NCI-H1694 treated with DMSO at 0.1 percent for 48 hours (cell line): ENCODE results near the gene EFCAB6.
A peak's percentile ranks its signal among the peaks of the same experiment; 100 is the strongest.

Source experiments
- DNase-seq: peaks from one replicate; lab custom pipeline; 2025; lab: John Stamatoyannopoulos, UW

The EFCAB6 gene

GRCh38 chr22:43526117-43526655 lies 285.9 kb downstream of the EFCAB6 start:
- no peak for DNase-seq

DNA sequence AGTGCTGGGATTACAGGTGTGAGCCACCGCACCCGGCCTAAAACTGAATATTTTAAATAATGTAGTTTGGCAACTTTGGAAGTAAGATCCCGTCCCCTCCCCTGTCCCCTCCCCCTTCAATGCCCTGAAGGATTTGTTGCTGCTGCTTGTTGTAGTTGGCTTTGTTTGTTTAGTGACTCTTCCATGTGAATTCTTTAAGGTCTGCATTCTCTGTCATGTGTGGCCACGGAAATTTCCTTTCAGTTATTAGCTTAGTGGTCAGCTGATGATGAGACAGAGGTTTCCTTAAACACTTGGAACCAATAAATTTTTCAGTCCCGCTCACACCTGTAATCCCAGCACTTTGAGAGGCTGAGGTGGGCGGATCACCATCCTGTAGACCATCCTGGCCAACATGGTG lies 290.4 kb downstream of the EFCAB6 start:
- no peak for DNase-seq

DNA sequence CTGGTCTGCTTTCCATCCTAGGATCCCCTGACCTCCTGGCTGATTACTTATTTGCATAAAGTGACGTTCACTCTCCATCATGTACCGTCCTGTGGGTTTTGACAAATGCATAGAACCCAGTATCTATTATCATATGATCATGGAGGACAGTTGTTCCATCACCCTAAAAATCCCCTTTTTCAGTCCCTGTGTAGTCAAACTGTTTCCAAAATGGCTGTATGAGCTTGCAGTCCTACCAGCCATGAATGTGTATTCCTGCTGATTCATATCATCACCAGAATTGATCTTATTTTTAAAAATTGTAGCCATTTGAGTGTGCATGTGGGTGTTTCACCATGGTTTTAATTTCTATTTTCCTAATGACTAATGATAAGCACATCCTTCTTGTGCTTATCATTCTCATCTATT lies 291.5 kb downstream of the EFCAB6 start:
- DNase-seq = no peak

DNA sequence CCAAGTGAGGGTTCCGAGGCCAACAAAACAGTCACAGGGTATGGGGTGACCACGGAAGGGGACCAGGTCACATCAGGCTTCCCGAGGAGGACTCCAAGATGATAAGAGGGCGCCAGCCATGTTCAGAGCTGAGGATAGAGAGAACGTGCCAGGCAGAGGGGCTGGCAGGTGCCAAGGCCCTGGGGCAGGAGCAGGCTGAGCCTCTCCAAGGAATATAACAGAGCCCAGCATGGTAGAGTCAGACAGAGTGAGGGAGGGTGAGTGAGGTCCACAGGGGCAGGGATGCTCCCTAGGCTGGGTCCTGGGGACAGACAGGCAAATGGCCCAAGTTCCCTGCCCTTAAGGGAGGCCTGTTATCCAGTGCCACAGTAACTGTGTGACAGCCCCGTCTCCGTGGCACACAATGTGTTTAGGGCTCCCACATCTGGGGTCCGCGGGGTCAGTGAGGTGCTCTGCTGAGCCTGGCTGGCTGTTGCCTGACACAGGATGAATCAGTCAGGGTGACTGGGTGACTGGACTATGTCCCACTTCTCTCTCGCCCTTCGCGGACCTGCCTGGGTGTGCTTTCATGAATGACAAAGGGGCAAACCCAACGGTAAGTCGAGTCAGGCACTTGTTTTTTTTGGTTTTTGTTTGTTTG lies 295.0 kb downstream of the EFCAB6 start:
- DNase-seq = no peak

GRCh38 chr22:43516386-43516785 lies 295.7 kb downstream of the EFCAB6 start:
- DNase-seq = no peak

- no peak for DNase-seq
Measured at GRCh38 chr22:43515902-43516301, 296.2 kb downstream of the EFCAB6 start.

- no peak for DNase-seq
Measured at GRCh38 chr22:43515411-43515810, 296.7 kb downstream of the EFCAB6 start.

- DNase-seq = no peak
Measured at GRCh38 chr22:43514476-43515157, 297.5 kb downstream of the EFCAB6 start.

- DNase-seq = no peak
Measured at GRCh38 chr22:43512279-43512678, 299.8 kb downstream of the EFCAB6 start.

DNA sequence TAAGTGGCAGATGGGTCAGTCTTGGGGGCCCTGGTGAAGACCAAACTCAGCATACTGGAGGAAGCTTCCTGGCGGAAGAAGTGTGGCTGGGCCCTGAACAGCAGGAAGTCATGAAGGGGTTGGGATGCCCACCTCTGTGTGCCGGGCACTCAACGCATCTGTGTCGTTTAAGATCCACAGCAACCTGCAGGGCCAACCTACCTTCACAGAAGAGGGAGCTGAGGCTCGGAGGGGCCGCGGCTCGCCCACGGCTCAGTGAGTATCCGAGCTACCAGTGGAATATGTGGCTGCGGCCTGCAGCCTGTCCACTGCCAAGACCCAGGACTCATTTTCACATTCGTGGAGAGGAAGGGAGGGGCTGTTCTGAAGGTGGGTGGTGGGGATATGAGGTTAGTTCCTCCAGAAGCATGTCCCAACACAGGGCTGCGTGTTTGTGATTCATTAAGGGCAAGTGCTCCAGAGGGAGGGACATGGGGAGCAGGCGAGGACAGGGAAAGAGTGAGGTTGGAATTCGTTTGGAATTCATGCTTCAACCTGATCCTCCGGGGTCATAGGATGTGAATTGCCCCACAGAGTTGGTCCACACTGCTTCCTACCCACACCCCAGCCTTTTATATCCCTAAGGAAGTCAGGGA lies 300.7 kb downstream of the EFCAB6 start:
- DNase-seq = no peak

GRCh38 chr22:43510281-43511070 lies 301.6 kb downstream of the EFCAB6 start:
- no peak for DNase-seq

GRCh38 chr22:43509337-43509736 lies 302.8 kb downstream of the EFCAB6 start:
- no peak for DNase-seq

GRCh38 chr22:43508489-43508888 lies 303.6 kb downstream of the EFCAB6 start:
- DNase-seq = no peak

- no peak for DNase-seq
Measured at GRCh38 chr22:43507235-43507634, 304.9 kb downstream of the EFCAB6 start.

- no peak for DNase-seq
Measured at GRCh38 chr22:43506487-43506886, 305.6 kb downstream of the EFCAB6 start.

DNA sequence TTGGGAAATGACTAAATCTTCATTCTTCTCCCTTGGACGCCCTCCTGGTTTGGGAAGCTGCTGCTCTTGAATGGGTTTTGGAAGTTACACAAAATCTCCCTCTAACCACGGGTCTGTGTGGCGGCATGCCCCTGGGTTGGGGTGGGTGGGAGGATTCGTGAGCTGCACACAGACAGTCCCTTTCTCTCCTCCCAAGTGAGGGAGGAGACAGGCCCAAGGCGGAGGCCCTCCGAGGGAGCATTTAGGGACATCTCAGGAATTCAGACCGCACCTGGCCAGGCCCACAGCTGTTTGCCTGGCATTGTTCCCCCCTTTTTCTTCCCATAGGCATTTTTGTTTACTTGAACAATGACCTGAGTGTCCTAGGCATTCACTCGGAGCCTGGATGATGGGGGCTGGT lies 306.2 kb downstream of the EFCAB6 start:
- DNase-seq = no peak

DNA sequence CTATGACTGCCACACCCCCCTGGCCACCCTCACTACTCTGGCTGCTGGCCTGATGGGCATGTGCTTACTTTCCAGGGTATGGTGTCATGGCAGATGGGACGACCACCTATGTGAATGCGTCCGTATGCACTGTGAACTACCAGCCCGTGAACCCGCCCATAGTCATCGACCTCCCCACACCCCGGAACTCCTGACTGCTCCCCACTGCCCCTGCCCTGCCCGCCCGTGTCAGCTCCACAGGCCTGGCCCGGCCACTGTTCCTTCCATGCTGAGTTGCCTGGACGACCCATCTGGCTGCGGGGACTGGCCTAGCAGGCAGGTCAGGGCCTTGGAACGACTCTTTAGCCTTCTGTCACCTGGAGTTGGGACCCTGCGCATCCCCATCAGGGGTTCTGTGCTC lies 306.7 kb downstream of the EFCAB6 start:
- no peak for DNase-seq

GRCh38 chr22:43504666-43505261 lies 307.3 kb downstream of the EFCAB6 start:
- no peak for DNase-seq

DNA sequence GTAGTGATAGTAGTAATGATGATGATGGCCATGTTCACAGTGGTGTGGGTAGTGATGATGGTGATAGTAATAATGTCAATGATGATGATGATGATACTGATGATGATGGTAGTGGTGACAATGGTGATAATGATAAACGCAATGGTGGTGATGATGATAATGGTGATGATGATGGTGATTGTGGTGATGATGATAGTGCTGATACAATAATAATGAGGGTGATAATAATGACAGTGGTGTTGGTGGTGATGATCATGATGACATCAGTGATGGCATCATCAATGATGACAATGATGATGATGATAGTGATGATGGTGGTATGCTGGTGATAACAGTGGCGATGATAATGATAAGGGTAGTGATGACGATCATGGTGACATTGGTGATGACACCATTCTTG lies 308.0 kb downstream of the EFCAB6 start:
- no peak for DNase-seq

GRCh38 chr22:43502306-43502874 lies 309.7 kb downstream of the EFCAB6 start:
- no peak for DNase-seq

DNA sequence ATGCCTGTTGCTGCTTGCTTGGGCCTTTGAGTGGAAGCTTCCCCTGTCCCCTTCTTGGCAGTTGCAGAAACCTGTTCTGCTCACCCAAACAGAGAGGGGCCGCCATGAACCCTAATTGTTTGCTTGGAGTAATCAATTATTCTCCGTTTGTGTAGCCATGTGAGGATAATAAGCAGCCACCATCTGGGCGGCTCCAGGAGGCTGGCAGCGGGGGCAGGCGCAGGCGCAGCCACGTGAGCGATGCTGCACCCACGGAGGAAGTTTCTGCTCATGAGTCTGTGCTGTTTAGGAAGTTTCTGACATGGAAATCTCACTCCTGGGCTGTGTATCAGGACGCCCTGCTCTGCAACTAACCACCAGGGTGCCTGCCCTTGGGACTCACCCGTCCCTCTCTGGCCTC lies 310.2 kb downstream of the EFCAB6 start:
- DNase-seq = peak; percentile 83
